Epithelial cell of proximal tubule (primary cell): ENCODE measurements around the gene CCDC194. TPM values are rescaled to one million over a fixed set of nuclear protein-coding genes. Genes with fewer than 3 reads are reported as not detected.

Experiments
- DNase-seq: peaks from one replicate; pipeline ENCODE4 v3.0.0-alpha.2; 2011; ENCODE audit warnings: low read depth
- H3K4me3 ChIP-seq: 2 replicates; pipeline ENCODE4 v1.5.1; 2011; ENCODE audit warnings: low read depth, mild to moderate bottlenecking, low read length
- CTCF ChIP-seq: conservative IDR thresholded peaks from 2 replicates; pipeline ENCODE4 v1.5.1; 2012; ENCODE audit warnings: low read depth, mild to moderate bottlenecking, low read length
- total RNA-seq: library from RNA; depleted of rRNA; stranded (reverse); fragments of >200 nt; gene quantifications from 2 replicates; pipeline ENCODE4 v1.2.3, GENCODE V29; 2015

The CCDC194 gene
- total RNA-seq, 1 donor from 2014 or later, result not detected

- TF ChIP-seq CTCF, result peak; percentile 82
- no peak overlapping the region for H3K4me3 ChIP-seq
- no peak for DNase-seq
These were observed 47.8 kb downstream of the CCDC194 start for GRCh38 chr19:17346109-17346671.

GRCh38 chr19:17341845-17342244 is 52.2 kb downstream of the CCDC194 start:
- TF ChIP-seq CTCF, result no peak
- H3K4me3 ChIP-seq, result no peak overlapping the region
- no peak for DNase-seq

- no peak for TF ChIP-seq CTCF
- H3K4me3 ChIP-seq, result no peak overlapping the region
These were observed 52.6 kb downstream of the CCDC194 start for GRCh38 chr19:17341386-17341785.

GRCh38 chr19:17340871-17341357 is 53.1 kb downstream of the CCDC194 start:
- DNase-seq, result no peak

More at GRCh38 chr19:17341386-17341785, 52.6 kb downstream of the CCDC194 start:
- DNase-seq, result no peak

More at GRCh38 chr19:17340871-17341357, 53.1 kb downstream of the CCDC194 start:
- TF ChIP-seq CTCF, result no peak
- no peak overlapping the region for H3K4me3 ChIP-seq

Other genes starting within 250 kb of the CCDC194 start
- 9.0 and 25.3 TPM in 2 replicates for gene USE1, start 178.8 kb downstream of the CCDC194 start, total RNA-seq
- 4.6 and 8.1 TPM in 2 replicates for gene OCEL1, start 168.0 kb downstream of the CCDC194 start, total RNA-seq
- 122 and 131 TPM in 2 replicates for gene NR2F6, start 148.3 kb downstream of the CCDC194 start, total RNA-seq
- gene USHBP1, start 129.5 kb downstream of the CCDC194 start, total RNA-seq, result not detected in 2 replicates
- gene BABAM1, start 126.8 kb downstream of the CCDC194 start, total RNA-seq, result 125 and 141 TPM in 2 replicates
- 3.0 and 4.1 TPM in 2 replicates for gene ANKLE1, start 112.3 kb downstream of the CCDC194 start, total RNA-seq
- gene ABHD8, start 90.8 kb downstream of the CCDC194 start, total RNA-seq, result 10.3 and 20.9 TPM in 2 replicates
- gene MRPL34, start 88.3 kb downstream of the CCDC194 start, total RNA-seq, result 121 and 161 TPM in 2 replicates
- gene DDA1, start 84.6 kb downstream of the CCDC194 start, total RNA-seq, result 35.6 and 47.0 TPM in 2 replicates
- gene ANO8, start 59.3 kb downstream of the CCDC194 start, total RNA-seq, result 3.3 and 6.6 TPM in 2 replicates
- gene GTPBP3, start 56.6 kb downstream of the CCDC194 start, total RNA-seq, result 22.7 and 79.5 TPM in 2 replicates
- gene PLVAP, start 16.9 kb downstream of the CCDC194 start, total RNA-seq, result 0.58 and 1.2 TPM in 2 replicates
- 2.2 and 18.6 TPM in 2 replicates for gene BST2, start 11.4 kb upstream of the CCDC194 start, total RNA-seq
- gene MVB12A, start 25.9 kb upstream of the CCDC194 start, total RNA-seq, result 78.6 and 91.6 TPM in 2 replicates
- not detected in 2 replicates for gene TMEM221, start 54.5 kb upstream of the CCDC194 start, total RNA-seq
- gene NXNL1, start 66.7 kb upstream of the CCDC194 start, total RNA-seq, result not detected in 2 replicates
- gene SLC27A1, start 76.3 kb upstream of the CCDC194 start, total RNA-seq, result 2.5 and 7.0 TPM in 2 replicates
- 83.6 and 123 TPM in 2 replicates for gene PGLS, start 117.5 kb upstream of the CCDC194 start, total RNA-seq
- 83.6 and 126 TPM in 2 replicates for gene COLGALT1, start 161.5 kb upstream of the CCDC194 start, total RNA-seq